Measurements from ENCODE around the gene PDP2.

GRCh38 chr16:66908762-66909559 lies 28.6 kb downstream of the PDP2 start:
- TF ChIP-seq YY1 (IDR thresholded peaks at IDR 0.05; ENCODE audit: insufficient read depth, insufficient read length): no peak
- no peak for TF ChIP-seq ZNF274 (IDR thresholded peaks at IDR 0.05; ENCODE audit: low read depth, low read length)
- no peak for TF ChIP-seq SUZ12 (IDR thresholded peaks at IDR 0.05; ENCODE audit: extremely low read depth, insufficient read depth, insufficient read length)

Data from NT2/D1 (cell line).